GM19372 (cell line): ENCODE measurements around the gene RRM1.
A peak's percentile ranks its signal among the peaks of the same experiment; 100 is the strongest.
"Not testable (repeated sequence)": the region's sequence is repeated elsewhere in the genome, so short reads cannot be mapped to it uniquely, and the experiment has no call there.

Experiments
- ATAC-seq: cut with Tn5 transposase; IDR thresholded peaks from one replicate; pipeline ENCODE4 v1.9.1; 2021; ENCODE audit warnings: mild to moderate bottlenecking, low read depth, moderate library complexity; ENCODE audit not compliant: unreplicated experiment

Gene RRM1

DNA sequence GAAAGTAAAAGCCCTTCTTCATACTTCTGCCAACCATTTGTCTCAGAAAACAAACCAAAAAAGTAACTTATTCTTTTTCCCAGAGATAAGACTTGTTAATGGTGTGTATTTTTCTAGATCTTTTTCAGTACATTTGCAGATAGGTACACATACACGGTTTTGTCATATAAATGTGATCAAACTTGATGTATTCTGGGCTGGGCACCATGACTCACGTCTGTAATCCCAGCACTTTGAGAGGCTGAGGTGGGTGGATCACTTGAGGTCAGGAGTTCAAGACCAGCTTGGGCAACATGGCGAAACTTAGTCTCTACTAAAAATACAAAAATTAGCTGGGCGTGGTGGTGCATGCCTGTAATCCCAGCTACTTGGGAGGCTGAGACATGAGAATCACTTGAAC, 35.6 kb downstream of the RRM1 start:
- not testable (repeated sequence) for ATAC-seq

DNA sequence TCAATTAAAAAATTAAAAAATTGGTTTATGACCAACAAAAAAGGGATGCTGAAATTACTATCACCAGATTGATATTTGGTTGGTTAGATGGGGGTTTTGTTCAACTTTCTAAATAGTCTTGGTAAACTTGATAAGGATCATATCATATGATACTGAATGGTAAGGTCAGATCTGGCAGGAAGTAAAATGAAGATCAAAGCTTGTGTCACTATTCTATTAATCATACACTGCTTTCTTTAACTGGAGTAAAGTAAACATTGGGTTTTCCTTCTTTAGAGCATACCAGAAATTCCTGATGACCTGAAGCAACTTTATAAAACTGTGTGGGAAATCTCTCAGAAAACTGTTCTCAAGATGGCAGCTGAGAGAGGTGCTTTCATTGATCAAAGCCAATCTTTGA, 40.2 kb downstream of the RRM1 start:
- ATAC-seq: no peak

DNA sequence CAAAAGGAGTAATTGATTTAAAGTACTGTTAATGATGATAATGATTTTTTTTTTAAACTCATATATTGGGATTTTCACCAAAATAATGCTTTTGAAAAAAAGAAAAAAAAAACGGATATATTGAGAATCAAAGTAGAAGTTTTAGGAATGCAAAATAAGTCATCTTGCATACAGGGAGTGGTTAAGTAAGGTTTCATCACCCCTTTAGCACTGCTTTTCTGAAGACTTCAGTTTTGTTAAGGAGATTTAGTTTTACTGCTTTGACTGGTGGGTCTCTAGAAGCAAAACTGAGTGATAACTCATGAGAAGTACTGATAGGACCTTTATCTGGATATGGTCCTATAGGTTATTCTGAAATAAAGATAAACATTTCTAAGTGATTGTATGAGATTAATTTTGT, 43.9 kb downstream of the RRM1 start:
- ATAC-seq: no peak

DNA sequence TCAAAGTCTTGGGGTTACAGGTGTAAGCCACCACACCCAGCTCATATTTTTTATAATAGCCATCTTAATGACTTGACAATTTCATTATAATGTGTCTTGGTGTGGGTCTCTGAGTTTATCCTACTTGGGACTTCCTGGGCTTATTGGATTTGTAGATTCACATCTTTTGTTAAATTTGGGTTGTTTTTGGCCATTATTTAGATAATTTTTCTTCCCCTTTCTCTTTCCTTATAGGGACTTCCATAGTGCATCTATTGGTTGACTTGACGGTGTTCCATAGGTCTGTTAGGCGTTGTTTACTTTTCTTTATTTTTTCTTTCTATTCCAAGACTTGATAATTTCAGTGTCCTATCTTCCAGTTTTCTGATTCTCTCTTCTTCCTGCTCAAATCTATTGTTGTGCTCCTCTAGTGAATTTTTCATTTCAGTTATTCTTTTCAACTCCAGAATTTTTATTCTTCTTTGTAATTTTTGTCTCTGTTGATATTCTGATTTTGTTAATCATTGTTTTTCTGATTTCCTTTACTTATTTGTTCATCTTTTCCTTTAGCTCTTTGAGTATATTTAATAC, 45.6 kb downstream of the RRM1 start:
- no peak for ATAC-seq

DNA sequence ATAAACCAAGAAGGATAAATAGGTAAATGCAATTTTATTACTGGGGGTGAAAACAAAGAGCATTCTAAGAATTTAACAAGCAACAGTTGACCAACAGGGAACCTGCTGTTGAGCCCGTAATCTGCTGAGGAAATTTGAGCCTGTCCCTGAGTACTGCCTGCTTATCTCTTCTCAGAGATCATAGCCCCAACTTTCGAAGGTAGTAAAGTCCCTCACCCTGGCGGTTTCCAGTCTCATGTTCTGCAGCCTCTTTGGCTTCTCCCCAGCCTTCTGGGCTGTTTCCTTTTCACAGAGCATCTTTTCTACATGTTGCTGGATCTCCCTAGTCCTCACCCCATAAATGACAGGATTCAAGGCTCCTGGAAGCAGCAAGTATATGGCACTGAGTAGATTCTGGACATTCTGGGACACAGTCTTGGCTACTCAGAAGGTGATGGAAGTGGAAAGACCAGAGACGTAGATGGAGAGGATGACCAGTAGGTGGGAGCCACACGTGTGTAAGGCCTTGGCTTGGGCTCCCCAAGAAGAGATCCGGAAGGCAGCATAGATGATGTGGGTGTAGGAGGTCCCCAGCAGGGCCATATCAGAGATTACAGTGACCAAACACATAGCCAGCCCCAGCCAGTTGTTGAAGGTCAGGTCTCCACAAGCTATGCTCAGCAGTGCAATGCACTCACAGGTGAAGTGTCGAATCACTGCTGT, 51.6 kb downstream of the RRM1 start:
- no peak for ATAC-seq

DNA sequence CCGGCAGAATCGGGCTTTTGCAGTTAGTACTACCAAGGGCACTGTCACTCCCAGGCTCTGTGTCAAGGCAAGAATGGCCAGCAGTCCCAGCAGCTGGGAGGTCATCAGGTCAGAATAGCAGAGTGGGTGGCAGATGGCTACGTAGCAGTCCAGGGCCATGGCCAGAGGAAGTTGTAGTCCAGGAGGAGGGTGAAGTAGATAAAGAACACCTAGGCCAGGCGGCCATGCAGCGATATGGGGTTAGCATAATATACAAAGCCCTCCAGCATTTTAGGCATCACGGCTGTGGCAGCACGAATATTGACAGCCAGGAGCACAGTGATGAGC, 52.1 kb downstream of the RRM1 start:
- no peak for ATAC-seq

DNA sequence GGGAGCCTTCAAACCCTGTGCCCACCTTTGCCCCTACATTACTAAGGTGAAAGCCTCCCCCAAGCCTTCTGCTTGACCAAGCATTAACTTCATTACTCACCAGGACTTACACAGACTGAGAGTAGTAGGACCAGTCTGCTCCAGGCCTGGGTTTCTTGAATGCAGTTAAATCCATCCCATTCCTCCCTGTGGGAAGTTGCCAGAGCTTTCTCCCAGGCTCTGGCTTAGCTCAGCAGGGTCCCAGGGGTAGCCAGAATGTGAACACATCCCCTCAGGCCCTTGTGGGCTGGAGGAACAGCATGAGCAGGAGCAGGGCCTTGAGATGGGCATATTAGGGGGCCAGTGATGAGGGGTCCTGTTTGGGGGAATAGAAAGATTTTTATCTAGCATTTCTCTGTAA, 59.9 kb downstream of the RRM1 start:
- no peak for ATAC-seq

DNA sequence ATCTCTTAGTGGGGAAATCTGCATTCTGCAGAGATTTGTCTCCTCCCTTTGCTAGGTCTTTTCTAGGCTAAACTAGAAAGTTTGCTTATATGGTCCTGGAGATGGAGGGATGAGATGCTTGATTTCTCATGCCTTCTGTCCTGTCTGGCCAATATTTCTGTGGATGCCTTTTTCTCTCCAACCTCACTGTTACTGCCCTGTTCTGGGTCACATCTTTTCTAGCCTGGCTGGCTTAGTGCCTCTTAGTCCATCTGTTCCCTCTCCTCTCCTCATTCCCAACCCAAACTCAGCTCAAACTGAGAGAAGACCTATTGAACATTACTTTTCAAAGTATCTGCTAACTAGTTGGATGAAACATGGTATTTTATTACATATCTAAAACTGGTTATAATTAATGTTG, 62.0 kb downstream of the RRM1 start:
- no peak for ATAC-seq

DNA sequence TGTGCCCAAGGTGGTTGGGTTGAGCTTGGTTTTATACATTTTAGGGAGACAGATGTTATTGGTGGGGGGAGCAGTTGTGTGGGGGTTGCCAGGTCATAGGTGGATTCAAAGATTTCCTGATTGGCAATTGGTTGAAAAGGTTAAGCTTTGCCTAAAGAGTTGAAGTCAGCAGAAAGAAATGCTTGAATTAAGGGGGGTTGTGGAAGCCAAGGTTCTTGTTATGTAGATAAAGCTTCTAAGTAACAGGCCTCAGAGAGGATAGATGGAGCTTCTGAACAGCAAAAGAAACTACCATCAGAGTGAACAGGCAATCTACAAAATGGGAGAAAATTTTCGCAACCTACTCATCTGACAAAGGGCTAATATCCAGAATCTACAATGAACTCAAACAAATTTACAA, 64.2 kb downstream of the RRM1 start:
- ATAC-seq: not testable (repeated sequence)

DNA sequence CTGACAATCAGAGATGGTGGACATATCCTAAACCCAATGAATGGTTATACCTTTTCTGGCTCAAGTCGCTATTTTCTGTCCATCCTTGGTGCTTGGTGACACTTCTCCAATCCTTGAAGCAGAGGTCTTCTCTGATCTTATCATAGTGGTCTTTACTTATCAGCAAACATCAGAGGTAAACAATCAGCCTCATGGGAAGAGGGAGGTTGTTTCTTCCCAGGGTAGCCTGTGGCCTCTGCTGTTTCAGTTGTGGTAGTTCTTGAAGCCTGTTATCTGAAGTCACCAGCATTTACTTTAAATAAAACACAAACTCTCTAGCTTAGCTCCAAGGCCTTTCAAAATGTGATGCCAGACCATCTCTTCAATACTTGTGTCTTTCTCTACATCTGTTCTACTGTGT, 66.7 kb downstream of the RRM1 start:
- ATAC-seq: no peak

DNA sequence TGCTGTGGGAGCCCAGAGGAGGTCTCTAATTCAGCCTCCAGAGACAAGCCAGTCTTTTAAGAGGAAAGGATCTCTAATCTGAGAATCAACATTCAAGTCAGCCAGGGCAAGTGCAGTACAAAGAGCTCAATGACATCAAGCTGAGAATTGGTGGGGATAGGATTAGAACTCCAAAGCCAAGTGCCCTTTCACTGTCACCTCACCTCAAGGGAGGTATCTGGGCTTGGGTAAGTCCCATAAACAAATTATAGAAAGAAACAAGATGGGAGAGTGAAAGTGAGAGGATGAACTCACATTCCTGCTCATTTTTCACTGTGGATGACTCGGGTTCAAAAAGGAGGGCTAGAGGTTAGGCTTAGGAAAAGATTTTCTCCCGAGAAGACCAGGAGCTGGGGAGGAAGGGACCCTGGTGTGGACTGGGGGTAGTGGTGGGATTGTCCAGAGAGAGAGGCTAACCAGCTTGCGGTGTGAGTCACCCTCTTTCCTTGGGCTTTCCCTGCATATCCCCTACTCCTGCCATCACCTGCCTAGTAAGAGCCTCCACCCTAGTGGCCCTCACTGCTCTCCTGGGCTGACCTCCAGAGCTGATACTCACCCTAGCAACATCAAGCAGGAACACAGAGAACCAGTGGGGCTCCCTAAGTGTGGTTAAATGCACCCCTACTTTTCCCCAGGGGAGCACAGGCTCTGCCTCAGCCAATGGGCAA, 70.4 kb downstream of the RRM1 start:
- ATAC-seq: no peak

DNA sequence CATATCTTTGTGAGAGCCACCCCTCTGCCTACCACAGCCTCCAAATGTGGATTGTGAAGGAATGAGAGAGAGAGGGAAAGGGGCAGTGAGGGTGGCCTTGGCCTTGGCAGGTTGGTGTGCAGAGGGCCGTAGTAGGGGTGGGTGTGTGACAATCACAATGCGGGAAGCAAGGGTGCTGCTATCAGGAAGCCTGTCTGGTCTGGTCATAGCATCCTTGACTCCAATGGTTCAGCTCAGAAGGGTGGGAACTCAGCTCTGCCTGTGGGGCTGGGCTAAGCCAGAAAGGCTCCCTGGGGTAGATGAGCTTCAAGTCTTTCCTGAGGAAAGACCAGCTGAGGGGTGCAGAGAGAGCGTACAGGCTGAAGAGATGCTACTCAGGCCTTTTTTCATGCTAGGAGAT, 72.7 kb downstream of the RRM1 start:
- ATAC-seq: no peak

DNA sequence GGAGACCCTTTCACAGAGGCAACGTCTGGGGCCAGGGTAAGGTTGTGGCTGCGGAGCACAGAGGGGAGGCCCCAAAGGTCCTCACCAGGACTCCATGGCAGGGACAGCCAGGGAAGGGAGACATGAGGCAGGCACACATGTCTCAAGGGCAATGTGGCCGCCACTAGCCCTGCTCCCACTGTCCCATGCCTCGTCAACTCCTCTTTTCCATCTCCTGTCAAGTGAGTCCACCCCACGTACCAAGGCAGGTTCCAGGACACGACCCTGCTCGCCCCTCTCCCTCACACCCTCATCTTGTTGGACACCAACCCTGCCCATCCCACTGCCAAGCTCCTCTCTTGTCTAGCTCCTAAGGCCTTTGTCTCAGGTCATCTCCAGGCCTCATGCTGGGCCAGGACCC, 73.2 kb downstream of the RRM1 start:
- ATAC-seq: no peak

DNA sequence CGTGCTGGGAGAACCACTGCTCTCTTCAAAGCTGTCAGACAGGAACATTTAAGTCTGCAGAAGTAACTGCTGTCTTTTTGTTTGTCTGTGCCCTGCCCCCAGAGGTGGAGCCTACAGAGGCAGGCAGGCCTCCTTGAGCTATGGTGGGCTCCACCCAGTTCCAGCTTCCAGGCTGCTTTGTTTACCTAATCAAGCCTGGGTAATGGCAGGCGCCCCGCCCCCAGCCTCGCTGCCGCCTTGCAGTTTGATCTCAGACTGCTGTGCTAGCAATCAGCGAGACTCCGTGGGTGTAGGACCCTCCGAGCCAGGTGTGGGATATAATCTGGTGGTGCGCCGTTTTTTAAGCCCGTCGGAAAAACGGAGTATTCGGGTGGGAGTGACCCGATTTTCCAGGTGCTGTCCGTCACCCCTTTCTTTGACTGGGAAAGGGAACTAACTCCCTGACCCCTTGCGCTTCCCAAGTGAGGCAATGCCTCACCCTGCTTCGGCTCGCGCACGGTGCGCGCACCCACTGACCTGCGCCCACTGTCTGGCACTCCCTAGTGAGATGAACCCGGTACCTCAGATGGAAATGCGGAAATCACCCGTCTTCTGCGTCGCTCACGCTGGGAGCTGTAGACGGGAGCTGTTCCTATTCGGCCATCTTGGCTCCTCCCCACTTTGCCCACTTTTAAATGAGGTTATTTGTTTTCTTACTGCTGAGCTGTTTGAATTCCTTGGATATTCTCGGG, 81.2 kb downstream of the RRM1 start:
- not testable (repeated sequence) for ATAC-seq

DNA sequence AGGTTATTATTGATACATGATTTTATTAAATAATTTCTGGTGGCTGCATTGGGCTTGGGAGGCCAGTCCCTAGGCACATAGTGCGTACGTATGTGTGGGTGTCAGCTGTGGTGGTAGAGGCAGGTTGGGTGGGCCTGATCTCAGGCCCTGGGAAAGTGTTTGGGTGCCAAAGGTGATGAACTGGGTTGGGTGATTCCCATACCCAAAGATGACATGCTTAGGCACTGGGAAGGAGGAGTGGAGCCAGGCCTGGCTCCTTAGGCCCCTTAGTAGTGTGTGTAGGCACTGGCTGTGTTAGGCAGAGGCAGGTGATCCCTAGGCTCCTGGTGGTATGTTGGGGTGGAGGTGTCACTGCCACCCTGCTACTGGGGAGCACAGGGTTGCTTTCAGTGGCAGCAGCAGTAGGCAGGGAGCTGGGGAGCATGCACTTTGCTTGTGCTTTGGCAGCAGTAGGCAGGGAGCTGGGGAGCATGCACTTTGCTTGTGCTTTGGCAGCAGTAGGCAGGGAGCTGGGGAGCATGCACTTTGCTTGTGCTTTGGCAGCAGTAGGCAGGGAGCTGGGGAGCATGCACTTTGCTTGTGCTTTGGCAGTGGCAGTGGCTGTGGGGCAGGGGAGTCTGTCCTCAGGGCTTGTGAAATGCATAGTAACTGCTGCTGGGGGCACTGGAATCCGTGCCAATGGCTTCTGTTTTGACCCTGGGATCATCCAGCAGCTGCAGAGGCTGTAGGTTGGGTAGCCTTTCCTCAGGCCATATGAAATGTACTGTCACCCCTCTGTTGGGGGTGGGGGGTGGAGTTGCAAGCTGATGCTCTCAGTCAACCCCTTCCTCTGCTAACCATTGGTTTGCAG, 84.4 kb downstream of the RRM1 start:
- no peak for ATAC-seq

DNA sequence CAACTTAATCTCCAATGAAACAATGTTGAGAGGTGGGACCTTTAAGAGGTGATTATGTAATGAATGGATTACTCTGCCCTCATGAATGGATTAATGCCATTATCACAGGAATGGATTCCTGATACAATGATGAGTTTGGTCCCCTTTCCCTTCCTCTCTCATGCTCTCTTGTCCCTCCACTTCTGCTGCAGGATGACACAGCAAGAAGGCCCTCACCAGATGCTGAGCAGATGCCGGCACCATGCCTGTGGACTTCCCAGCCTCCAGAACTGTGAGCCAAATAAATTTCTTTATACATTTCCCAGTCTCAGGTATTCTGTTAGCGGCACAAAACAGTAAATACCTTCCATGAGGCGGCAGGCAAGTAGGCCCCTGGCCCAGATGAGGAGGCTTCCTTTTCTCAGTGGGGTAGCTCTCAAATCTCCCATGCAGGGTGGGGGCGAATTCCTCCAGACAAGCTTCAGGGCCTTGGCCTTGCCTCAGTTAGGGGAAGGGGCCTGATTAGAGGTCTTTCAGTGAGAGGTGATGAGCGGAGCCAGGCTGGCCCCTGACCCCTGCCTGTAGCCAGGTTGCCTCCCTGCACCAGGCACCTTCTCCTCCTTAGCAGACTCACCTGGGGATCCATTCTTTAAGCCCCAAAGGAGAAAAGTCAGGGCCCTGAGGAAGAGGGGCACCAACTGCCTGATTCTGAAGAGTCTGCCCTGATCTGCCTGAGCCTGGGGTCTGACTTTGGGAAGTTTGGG, 86.0 kb downstream of the RRM1 start:
- no peak for ATAC-seq

DNA sequence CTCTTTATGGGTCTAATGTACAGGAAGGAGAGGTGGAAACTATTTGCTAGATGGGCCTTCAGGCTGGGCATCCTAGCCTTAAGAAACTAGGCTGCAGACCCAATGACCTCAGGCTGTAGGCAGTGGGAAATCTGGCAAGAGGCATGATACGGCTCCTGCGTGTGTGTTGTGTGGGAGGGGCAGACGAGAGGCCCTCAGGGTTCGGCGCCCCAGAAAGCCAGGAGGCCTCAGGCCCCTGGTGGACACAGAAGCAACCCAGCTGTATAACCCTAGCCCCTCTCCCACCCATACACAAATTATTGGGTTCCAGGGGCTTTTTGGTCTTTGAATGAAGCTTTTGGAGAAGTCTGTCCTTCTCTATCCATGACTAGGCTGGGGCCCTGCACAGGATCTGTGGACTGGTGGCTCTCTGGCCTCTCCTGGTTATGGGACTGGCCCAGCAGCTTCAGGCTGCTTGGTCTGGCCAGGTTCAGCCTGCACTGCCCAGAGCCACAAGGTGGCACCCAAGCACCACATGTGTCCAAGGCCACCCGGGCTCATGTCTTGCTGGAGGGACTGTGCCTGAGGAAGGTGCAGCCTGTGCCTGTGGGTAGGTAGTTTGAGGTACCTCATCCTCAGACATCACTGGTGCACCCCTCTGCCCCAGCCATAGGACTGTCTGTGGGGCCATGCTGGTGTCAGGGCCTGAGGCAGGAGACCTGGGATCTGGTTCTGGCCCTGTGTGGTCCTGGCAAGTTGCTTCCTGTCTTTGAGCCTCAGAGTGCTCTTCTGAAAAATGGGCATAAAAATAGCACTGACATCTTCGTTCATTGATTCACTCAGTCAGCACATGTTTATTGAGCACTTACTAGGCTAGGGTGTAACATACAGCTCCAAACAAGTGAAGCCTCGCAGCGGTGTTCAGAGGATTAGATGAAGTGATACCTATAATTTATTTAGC, 87.5 kb downstream of the RRM1 start:
- peak; percentile 61 for ATAC-seq

DNA sequence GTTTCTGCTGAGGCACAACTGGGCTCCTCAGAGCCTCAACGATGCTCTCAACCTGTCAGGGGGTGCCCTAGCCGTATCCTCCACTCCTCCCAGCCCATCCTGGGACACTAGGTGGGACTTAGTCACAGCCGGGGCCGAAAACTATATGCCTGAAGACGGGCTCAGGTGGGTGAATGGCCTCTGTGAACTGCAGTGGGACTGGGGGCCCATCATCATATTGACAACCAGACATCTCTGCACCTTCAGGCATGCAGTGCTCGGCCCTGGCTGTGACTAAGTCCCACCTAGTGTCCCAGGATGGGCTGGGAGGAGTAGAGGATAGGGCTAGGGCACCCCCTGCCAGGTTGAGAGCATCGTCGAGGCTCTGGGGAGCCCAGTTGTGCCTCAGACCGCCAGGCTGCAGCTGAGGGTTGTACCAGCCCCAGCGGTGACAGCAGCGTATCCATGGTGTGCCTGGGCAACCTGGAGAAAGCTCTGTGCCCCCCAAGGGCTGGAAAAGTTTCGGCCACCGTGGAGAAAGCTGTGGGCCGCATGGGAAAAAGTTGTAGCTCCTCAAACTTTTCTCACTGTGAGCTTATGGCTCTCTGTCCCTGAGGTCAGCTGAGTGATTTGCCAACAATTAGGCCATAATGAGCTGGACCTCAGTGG, 88.9 kb downstream of the RRM1 start:
- ATAC-seq: no peak
